Smooth muscle cell (in vitro differentiated cells): ENCODE results near the gene ANKRD33. TPM values are rescaled to one million over a fixed set of nuclear protein-coding genes. Genes with fewer than 3 reads are reported as not detected.
A peak's percentile ranks its signal among the peaks of the same experiment; 100 is the strongest.

Source experiments
- DNase-seq: peaks from one replicate; lab custom pipeline; 2025; ENCODE audit not compliant: unreplicated experiment; lab: John Stamatoyannopoulos, UW
- H2AFZ ChIP-seq: fragments of 200-600 bp; sonication (generic); 2 replicates; pipeline ENCODE4 v1.6.0; 2016; ENCODE audit warnings: antibody characterized with exemption, low read depth, mild to moderate bottlenecking
- H3F3A ChIP-seq: fragments of 200-600 bp; sonication (generic); 2 replicates; pipeline ENCODE4 v1.6.0; 2017; ENCODE audit warnings: antibody characterized with exemption, low read depth
- H3K27ac ChIP-seq: fragments of 200-600 bp; sonication (generic); 2 replicates; pipeline ENCODE4 v1.5.1; 2016; ENCODE audit warnings: low read depth, mild to moderate bottlenecking
- H3K27me3 ChIP-seq: fragments of 200-600 bp; sonication (generic); 2 replicates; pipeline ENCODE4 v1.6.1; 2016; ENCODE audit warnings: low read depth, mild to moderate bottlenecking
- H3K36me3 ChIP-seq: fragments of 200-600 bp; sonication (generic); 2 replicates; pipeline ENCODE4 v1.5.1; 2016; ENCODE audit warnings: low read depth
- H3K4me1 ChIP-seq: fragments of 200-600 bp; sonication (generic); 2 replicates; pipeline ENCODE4 v1.5.1; 2016; ENCODE audit warnings: low read depth
- H3K4me2 ChIP-seq: fragments of 200-600 bp; sonication (generic); 2 replicates; pipeline ENCODE4 v1.6.0; 2016; ENCODE audit warnings: mild to moderate bottlenecking
- H3K4me3 ChIP-seq: fragments of 200-600 bp; sonication (generic); 2 replicates; pipeline ENCODE4 v1.5.1; 2016; ENCODE audit warnings: mild to moderate bottlenecking
- H3K79me2 ChIP-seq: fragments of 200-600 bp; sonication (generic); 2 replicates; pipeline ENCODE4 v1.6.0; 2016; ENCODE audit warnings: low read depth, mild to moderate bottlenecking
- H3K9ac ChIP-seq: fragments of 200-600 bp; sonication (generic); 2 replicates; pipeline ENCODE4 v1.6.0; 2016; ENCODE audit warnings: low read depth
- H3K9me3 ChIP-seq: fragments of 200-600 bp; sonication (generic); replicated peaks from 2 replicates; pipeline ENCODE4 v1.5.1; 2016; ENCODE audit warnings: low read depth
- H4K20me1 ChIP-seq: fragments of 200-600 bp; sonication (generic); 2 replicates; pipeline ENCODE4 v1.6.0; 2016; ENCODE audit warnings: low read depth
- WGBS: methylation state at CpG from one replicate; pipeline ENCODE4 v1.1.7; 2016; ENCODE audit warnings: low lambda C conversion rate; 5-methylcytosine and 5-hydroxymethylcytosine counted together
- polyA plus RNA-seq: library from polyadenylated mRNA; unstranded; fragments of >200 nt; fragmentation: Nextera tagmentation; extraction: Ambion mirVana; gene quantifications from 2 replicates; pipeline ENCODE4 v1.2.1, GENCODE V29; 2016
- total RNA-seq: library from RNA; depleted of rRNA; stranded (reverse); fragments of >200 nt; gene quantifications from 2 replicates; pipeline ENCODE4 v1.2.3, GENCODE V29; 2014
- TF ChIP-seq, protein P1 (sequence below): fragments of 200-600 bp; sonication (generic); IDR thresholded peaks from 2 replicates; pipeline ENCODE4 v1.5.1; 2017; ENCODE audit warnings: borderline replicate concordance, mild to moderate bottlenecking, antibody characterized with exemption; ENCODE audit not compliant: insufficient read depth, poor library complexity, severe bottlenecking

ANKRD33 gene
- total and polyA plus RNA-seq, 2 experiments from 2014 or later: 1.3 TPM; not detected in 1

DNA sequence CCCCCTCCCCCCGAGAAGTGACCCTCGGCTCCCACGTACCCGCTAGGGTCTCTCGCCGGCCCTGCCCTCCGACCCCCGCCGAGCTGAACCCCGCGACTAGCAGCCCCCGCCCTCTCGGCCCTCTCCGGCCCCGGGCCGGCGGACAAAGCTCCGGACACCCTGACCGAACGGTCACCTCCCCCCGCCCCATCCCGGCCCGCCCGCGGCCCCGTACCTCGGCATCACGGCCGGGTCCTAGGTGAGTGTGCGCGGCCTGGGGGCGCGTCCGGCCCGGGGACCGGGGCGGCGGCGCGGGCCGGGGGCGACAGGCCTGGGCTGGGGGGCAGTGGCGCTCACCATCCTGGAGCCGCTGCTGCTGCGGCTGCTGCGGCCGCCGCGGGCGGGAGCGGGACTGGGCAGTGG, 39.6 kb upstream of the ANKRD33 start, which contains the start of gene FIGNL2:
Gene FIGNL2, minus strand, starts transcription at position 393 of the 402 bp plus-strand sequence. CDS start 26,305 bp downstream, outside the sequence.
- Histone ChIP-seq H3K36me3 (no peaks in the 10 kb centered on the region), H2AFZ (peak within 1 kb of the TSS; percentile 91), H3K27me3 (no peaks in the 10 kb centered on the region), H3F3A (no peaks in the 10 kb centered on the region), H3K9me3 (no peaks in the 10 kb centered on the region), H3K4me2 (peak within 1 kb of the TSS; percentile 100), H3K79me2 (peaks cover 25% of the 10 kb centered on the region), H4K20me1 (peaks cover 20% of the 10 kb centered on the region), H3K9ac (peak within 1 kb of the TSS; percentile 73), H3K4me3 (peak within 1 kb of the TSS; percentile 79), H3K27ac (peak within 1 kb of the TSS; percentile 60), H3K4me1 (peaks cover 11% of the 10 kb centered on the region)
- TF ChIP-seq, protein P1, sequence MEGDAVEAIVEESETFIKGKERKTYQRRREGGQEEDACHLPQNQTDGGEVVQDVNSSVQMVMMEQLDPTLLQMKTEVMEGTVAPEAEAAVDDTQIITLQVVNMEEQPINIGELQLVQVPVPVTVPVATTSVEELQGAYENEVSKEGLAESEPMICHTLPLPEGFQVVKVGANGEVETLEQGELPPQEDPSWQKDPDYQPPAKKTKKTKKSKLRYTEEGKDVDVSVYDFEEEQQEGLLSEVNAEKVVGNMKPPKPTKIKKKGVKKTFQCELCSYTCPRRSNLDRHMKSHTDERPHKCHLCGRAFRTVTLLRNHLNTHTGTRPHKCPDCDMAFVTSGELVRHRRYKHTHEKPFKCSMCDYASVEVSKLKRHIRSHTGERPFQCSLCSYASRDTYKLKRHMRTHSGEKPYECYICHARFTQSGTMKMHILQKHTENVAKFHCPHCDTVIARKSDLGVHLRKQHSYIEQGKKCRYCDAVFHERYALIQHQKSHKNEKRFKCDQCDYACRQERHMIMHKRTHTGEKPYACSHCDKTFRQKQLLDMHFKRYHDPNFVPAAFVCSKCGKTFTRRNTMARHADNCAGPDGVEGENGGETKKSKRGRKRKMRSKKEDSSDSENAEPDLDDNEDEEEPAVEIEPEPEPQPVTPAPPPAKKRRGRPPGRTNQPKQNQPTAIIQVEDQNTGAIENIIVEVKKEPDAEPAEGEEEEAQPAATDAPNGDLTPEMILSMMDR: no peak
- no CpG with 5 or more reads among the region's 51 CpGs for WGBS
- DNase-seq: no peak

DNA sequence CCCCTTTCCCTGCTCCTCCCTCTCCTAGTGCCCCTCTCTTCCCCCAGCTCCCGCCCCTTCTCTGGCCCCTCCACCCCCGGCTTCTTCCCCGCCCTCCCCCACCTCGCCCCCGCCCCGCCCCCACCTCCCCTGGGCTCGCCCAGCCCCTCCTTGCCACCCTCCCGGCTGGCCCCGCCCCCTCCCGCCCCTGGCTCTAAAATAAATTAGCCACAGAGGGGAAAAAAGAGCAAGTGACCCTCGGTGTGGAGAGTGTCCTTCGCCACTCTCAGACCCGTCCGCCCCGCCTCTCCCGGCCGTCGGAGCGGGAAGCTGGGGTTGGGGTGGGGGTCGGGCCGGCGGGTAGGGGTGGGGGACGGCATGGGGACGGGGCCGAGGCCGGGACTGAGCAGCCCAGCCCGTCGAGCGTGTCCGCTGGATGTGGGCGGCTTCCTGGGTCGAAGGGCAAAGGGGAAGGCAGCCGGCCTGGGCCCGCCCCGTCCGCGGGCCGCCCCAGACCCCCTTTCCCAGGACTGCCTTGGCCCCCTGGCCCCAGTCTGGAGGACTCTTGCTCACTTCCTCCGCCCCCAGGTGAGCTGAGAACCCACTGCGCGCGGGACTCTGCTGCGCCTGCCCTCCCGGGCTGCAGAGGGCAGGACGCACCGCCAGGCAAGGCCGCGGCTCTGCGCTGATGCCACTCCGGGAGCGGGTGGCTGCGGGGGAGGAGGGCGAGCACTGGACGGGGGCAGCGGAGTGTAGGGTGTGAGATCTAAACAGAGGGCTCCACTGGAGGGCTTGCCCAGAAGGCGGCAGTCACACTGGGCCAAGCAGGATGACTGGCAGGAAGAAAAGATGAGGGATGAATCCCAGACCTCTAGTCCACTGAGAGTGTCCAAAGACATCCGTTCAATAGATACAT, 38.8 kb upstream of the ANKRD33 start:
- Histone ChIP-seq H3K9ac (no peak overlapping the region), H4K20me1 (peaks cover 17% of the 10 kb centered on the region), H3K79me2 (peaks cover 18% of the 10 kb centered on the region), H2AFZ (no peak overlapping the region), H3K4me2 (peak overlapping the region; percentile 100), H3K27ac (no peak overlapping the region), H3F3A (no peaks in the 10 kb centered on the region), H3K4me3 (peak overlapping the region; percentile 79), H3K9me3 (no peaks in the 10 kb centered on the region), H3K4me1 (peaks cover 11% of the 10 kb centered on the region), H3K27me3 (no peaks in the 10 kb centered on the region), H3K36me3 (no peaks in the 10 kb centered on the region)
- TF ChIP-seq, protein P1: no peak
- peak; percentile 56 for DNase-seq
- WGBS: 12% methylated on average over 23 of the region's 57 CpGs

DNA sequence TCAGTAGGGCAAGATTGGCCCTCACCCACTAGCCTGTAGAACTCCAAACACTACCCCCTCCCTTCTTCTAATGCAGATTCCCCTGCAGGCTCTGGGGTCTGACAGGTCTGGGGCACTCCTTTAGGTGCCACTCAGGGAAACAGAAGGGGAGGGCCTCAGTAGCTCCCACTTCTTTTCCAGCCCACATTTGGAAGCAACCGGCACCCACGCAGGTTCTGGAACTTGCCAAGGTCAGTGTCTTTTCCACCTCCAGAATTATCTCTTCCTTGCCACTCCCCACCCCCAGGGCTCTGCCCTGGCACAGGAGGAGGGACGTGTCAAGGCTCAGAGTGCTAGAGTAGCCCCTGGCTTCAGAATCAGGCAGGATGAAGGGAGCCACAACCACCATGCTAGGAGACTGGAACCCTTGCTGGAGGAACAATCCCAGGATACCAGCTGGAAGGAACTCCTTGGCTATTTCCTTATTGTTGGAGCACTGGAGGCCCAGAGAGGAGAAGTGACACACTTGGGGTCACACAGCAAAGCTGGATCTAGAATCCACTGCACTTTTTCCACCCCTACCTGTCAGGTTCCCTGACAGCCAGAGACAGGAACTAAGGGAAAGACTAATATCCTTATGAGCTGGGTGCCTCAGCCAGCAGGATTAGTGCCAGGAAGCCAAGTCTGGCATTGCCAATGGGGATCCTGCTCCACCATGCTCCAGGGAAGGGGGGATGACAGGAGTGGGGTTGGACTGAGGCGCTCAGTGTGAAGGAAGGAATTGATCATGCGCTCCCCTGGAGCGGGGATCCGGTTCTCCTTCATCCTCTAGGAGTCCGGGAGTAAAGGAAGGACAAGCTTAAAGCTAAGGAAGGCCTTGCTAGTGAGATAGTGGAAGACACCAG, 37.6 kb upstream of the ANKRD33 start:
- WGBS: 88% methylated on average over 8 of the region's 8 CpGs
- Histone ChIP-seq H3F3A (no peaks in the 10 kb centered on the region), H2AFZ (no peak overlapping the region), H4K20me1 (peaks cover 9% of the 10 kb centered on the region), H3K4me1 (peaks cover 11% of the 10 kb centered on the region), H3K79me2 (peaks cover 7% of the 10 kb centered on the region), H3K36me3 (no peaks in the 10 kb centered on the region), H3K4me2 (no peak overlapping the region), H3K9me3 (no peaks in the 10 kb centered on the region), H3K27ac (no peak overlapping the region), H3K4me3 (no peak overlapping the region), H3K9ac (no peak overlapping the region), H3K27me3 (no peaks in the 10 kb centered on the region)
- TF ChIP-seq, protein P1: no peak
- no peak for DNase-seq
